Umbilical cord (tissue), 2 donors: ENCODE results near the gene ADGRG1. TPM values are rescaled to one million over a fixed set of nuclear protein-coding genes. Genes with fewer than 3 reads are reported as not detected.

Source experiments
- DNase-seq: peaks from one replicate; pipeline ENCODE4 v3.0.0-alpha.2; 2015; ENCODE audit warnings: low spot score
- total RNA-seq: library from RNA; depleted of rRNA; stranded (reverse); fragments of >200 nt; gene quantifications from one replicate; pipeline ENCODE4 v1.2.3, GENCODE V29; 2014; ENCODE audit warnings: low replicate concordance; ENCODE audit not compliant: insufficient read depth

The ADGRG1 gene
- total RNA-seq, 1 donor from 2014 or later, result 8.9 TPM

- DNase-seq, result peak; percentile 78
These were observed 7.8 kb upstream of the ADGRG1 start for GRCh38 chr16:57620335-57621231.

- no peak for DNase-seq
These were observed 6.7 kb upstream of the ADGRG1 start for GRCh38 chr16:57621521-57622271.

- DNase-seq, result no peak
These were observed 5.8 kb upstream of the ADGRG1 start for GRCh38 chr16:57622361-57623250.

GRCh38 chr16:57623251-57624043 is 5.0 kb upstream of the ADGRG1 start:
- peak; percentile 67 for DNase-seq

- no peak for DNase-seq
These were observed 4.3 kb upstream of the ADGRG1 start for GRCh38 chr16:57624044-57624688.

GRCh38 chr16:57624806-57625500 is 3.5 kb upstream of the ADGRG1 start:
- no peak for DNase-seq

- DNase-seq, result no peak
These were observed 1.8 kb upstream of the ADGRG1 start for GRCh38 chr16:57626420-57627170.

GRCh38 chr16:57627184-57627871 is 1.1 kb upstream of the ADGRG1 start:
- DNase-seq, result no peak

GRCh38 chr16:57628783-57629293 is 408 bp downstream of the ADGRG1 start:
- DNase-seq, result no peak

- DNase-seq, result no peak
These were observed 1.3 kb downstream of the ADGRG1 start for GRCh38 chr16:57629516-57630406.

- DNase-seq, result no peak
These were observed 2.0 kb downstream of the ADGRG1 start for GRCh38 chr16:57630407-57630797.

- no peak for DNase-seq
These were observed 2.8 kb downstream of the ADGRG1 start for GRCh38 chr16:57630931-57631845.

GRCh38 chr16:57632568-57632967 is 4.1 kb downstream of the ADGRG1 start:
- no peak for DNase-seq

- no peak for DNase-seq
These were observed 5.1 kb downstream of the ADGRG1 start for GRCh38 chr16:57633383-57634064.

- DNase-seq, result no peak
These were observed 5.7 kb downstream of the ADGRG1 start for GRCh38 chr16:57634171-57634570.
